Kidney tubule cell (primary cell): ENCODE data around the gene PRKCE.

ENCODE experiments used
- DNase-seq: peaks from one replicate; pipeline ENCODE4 v3.0.0-alpha.2; 2018; ENCODE audit warnings: low spot score

The PRKCE gene

GRCh38 chr2:46076251-46076650, 424.8 kb downstream of the PRKCE start:
- DNase-seq = no peak

- DNase-seq = no peak
These were observed 425.4 kb downstream of the PRKCE start for GRCh38 chr2:46076875-46077274.

- no peak for DNase-seq
These were observed 426.1 kb downstream of the PRKCE start for GRCh38 chr2:46077522-46078107.

- no peak for DNase-seq
These were observed 428.6 kb downstream of the PRKCE start for GRCh38 chr2:46079985-46080560.

- no peak for DNase-seq
These were observed 431.3 kb downstream of the PRKCE start for GRCh38 chr2:46082531-46083485.

- DNase-seq = no peak
These were observed 435.1 kb downstream of the PRKCE start for GRCh38 chr2:46086578-46087070.

GRCh38 chr2:46087492-46087891, 436.0 kb downstream of the PRKCE start:
- no peak for DNase-seq

GRCh38 chr2:46091004-46091403, 439.5 kb downstream of the PRKCE start:
- no peak for DNase-seq

GRCh38 chr2:46091961-46092667, 440.6 kb downstream of the PRKCE start:
- DNase-seq = no peak

- no peak for DNase-seq
These were observed 443.2 kb downstream of the PRKCE start for GRCh38 chr2:46094689-46095088.

GRCh38 chr2:46095830-46096229, 444.4 kb downstream of the PRKCE start:
- DNase-seq = no peak

- peak; percentile 13 for DNase-seq
These were observed 444.8 kb downstream of the PRKCE start for GRCh38 chr2:46096260-46096659.

- peak; percentile 92 for DNase-seq
These were observed 446.4 kb downstream of the PRKCE start for GRCh38 chr2:46097714-46098480.

- DNase-seq = peak; percentile 66
These were observed 447.2 kb downstream of the PRKCE start for GRCh38 chr2:46098621-46099062.

GRCh38 chr2:46101557-46102220, 450.2 kb downstream of the PRKCE start:
- no peak for DNase-seq

GRCh38 chr2:46106690-46107089, 455.2 kb downstream of the PRKCE start:
- DNase-seq = no peak

GRCh38 chr2:46114996-46115395, 463.5 kb downstream of the PRKCE start:
- no peak for DNase-seq

GRCh38 chr2:46116150-46116549, 464.7 kb downstream of the PRKCE start:
- no peak for DNase-seq

GRCh38 chr2:46116553-46116991, 465.1 kb downstream of the PRKCE start:
- no peak for DNase-seq

GRCh38 chr2:46117379-46117778, 465.9 kb downstream of the PRKCE start:
- peak; percentile 55 for DNase-seq

GRCh38 chr2:46117994-46118393, 466.5 kb downstream of the PRKCE start:
- no peak for DNase-seq
